ENCODE results near the gene JMJD1C.

DNA sequence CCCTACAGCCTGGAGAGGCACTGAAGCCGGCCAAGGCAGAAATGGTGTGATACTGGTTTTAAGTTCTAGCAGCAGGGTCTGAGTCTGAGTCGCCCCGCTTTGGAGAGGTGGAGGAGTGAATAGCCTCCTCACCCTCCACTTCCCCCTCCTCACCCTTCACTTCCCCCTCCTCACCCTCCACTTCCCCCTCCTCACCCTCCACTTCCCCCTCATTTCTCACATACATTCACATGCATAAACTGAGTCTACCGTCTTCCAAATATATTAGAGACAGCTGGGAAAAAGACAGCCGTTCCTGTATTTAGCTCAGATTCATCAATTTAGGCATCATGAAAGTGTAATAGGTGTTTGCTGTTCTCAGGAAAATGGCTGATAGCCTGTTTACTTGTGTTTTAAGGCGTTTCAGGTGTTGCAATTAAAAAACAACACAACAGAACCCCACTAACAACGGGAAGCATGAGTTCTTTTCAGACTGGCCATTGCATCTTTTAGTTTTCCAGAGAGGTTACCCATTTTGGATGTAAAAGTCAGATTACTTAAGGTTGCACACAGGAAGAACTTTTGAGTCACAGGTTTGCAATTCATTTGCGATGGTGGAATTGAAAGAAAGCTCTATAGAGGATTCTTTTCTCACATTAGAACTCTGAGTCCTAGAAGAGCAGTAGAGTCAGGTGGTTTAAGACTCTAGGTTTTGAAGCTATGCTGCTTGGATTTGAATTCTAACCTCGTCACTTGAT is 331.8 kb downstream of the JMJD1C start:
- TF ChIP-seq, protein P1, sequence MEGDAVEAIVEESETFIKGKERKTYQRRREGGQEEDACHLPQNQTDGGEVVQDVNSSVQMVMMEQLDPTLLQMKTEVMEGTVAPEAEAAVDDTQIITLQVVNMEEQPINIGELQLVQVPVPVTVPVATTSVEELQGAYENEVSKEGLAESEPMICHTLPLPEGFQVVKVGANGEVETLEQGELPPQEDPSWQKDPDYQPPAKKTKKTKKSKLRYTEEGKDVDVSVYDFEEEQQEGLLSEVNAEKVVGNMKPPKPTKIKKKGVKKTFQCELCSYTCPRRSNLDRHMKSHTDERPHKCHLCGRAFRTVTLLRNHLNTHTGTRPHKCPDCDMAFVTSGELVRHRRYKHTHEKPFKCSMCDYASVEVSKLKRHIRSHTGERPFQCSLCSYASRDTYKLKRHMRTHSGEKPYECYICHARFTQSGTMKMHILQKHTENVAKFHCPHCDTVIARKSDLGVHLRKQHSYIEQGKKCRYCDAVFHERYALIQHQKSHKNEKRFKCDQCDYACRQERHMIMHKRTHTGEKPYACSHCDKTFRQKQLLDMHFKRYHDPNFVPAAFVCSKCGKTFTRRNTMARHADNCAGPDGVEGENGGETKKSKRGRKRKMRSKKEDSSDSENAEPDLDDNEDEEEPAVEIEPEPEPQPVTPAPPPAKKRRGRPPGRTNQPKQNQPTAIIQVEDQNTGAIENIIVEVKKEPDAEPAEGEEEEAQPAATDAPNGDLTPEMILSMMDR (tag by site-specific recombination; IDR thresholded peaks at IDR 0.05): no peak
- TF ChIP-seq, protein P2, sequence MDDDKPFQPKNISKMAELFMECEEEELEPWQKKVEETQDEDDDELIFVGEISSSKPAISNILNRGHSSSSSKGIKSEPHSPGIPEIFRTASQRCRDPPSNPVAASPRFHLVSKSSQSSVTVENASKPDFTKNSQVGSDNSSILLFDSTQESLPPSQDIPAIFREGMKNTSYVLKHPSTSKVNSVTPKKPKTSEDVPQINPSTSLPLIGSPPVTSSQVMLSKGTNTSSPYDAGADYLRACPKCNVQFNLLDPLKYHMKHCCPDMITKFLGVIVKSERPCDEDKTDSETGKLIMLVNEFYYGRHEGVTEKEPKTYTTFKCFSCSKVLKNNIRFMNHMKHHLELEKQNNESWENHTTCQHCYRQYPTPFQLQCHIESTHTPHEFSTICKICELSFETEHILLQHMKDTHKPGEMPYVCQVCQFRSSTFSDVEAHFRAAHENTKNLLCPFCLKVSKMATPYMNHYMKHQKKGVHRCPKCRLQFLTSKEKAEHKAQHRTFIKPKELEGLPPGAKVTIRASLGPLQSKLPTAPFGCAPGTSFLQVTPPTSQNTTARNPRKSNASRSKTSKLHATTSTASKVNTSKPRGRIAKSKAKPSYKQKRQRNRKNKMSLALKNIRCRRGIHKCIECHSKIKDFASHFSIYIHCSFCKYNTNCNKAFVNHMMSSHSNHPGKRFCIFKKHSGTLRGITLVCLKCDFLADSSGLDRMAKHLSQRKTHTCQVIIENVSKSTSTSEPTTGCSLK (tag by site-specific recombination; IDR thresholded peaks at IDR 0.05): no peak
- no peak for TF ChIP-seq ZNF24 (tag by site-specific recombination; IDR thresholded peaks at IDR 0.05)
- no peak for TF ChIP-seq ZNF510 (tag by site-specific recombination; IDR thresholded peaks at IDR 0.05; ENCODE audit: insufficient replicate concordance)
- TF ChIP-seq, protein P3, sequence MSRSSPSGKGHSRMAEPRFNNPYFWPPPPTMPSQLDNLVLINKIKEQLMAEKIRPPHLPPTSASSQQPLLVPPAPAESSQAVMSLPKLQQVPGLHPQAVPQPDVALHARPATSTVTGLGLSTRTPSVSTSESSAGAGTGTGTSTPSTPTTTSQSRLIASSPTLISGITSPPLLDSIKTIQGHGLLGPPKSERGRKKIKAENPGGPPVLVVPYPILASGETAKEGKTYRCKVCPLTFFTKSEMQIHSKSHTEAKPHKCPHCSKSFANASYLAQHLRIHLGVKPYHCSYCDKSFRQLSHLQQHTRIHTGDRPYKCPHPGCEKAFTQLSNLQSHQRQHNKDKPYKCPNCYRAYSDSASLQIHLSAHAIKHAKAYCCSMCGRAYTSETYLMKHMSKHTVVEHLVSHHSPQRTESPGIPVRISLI (tag by site-specific recombination; IDR thresholded peaks at IDR 0.05): no peak
- TF ChIP-seq EGR2 (tag by site-specific recombination; IDR thresholded peaks at IDR 0.05; ENCODE audit: low read depth): 0 out of 2 replicates have a peak, but pooled peaks have one; percentile 5
- TF ChIP-seq MEIS1 (CRISPR knock-in tag; IDR thresholded peaks at IDR 0.05; ENCODE audit: borderline replicate concordance): no peak

Data from HEK293 (cell line).